Measurements from ENCODE around the gene ZBED4. TPM values are rescaled to one million over a fixed set of nuclear protein-coding genes. Genes with fewer than 3 reads are reported as not detected.
A peak's percentile ranks its signal among the peaks of the same experiment; 100 is the strongest.
"Not testable (repeated sequence)": the region's sequence is repeated elsewhere in the genome, so short reads cannot be mapped to it uniquely, and the experiment has no call there.

Gene ZBED4
- total RNA-seq, 4 donors from 2014 or later = 14.9 to 24.0 (median 20.9) TPM

GRCh38 chr22:49850021-49850911, 3.4 kb upstream of the ZBED4 start:
- no peak for TF ChIP-seq CTCF (IDR thresholded peaks at IDR 0.05)
- no peak for TF ChIP-seq POLR2A (IDR thresholded peaks at IDR 0.05)
- Histone ChIP-seq H3K9me3 (no peaks in the 10 kb centered on the region), H3K4me3 (peak overlapping the region in 2 of 4 donors; percentile 61 to 63), H3K27me3 (peaks cover 0 to 27% of the 10 kb centered on the region in 2 donors), H3K36me3 (no peaks in the 10 kb centered on the region), H3K4me1 (peaks cover 3 to 31% (median 23%) of the 10 kb centered on the region in 4 donors), H3K27ac (no peak overlapping the region)
- DNase-seq = no peak

- H3K27me3 ChIP-seq = peaks cover 0 to 27% of the 10 kb centered on the region in 2 donors
- peaks cover 6 to 39% (median 25%) of the 10 kb centered on the region in 4 donors for H3K4me1 ChIP-seq
- no peak overlapping the region for H3K27ac ChIP-seq
- no peaks in the 10 kb centered on the region for H3K36me3 ChIP-seq
- TF ChIP-seq CTCF (IDR thresholded peaks at IDR 0.05) = no peak
- no peak for TF ChIP-seq POLR2A (IDR thresholded peaks at IDR 0.05)
- no peak overlapping the region for H3K4me3 ChIP-seq
- H3K9me3 ChIP-seq = no peaks in the 10 kb centered on the region
- peak in 1 of 3 donors; percentile 45 for DNase-seq
Observed at GRCh38 chr22:49850959-49851802, 2.5 kb upstream of the ZBED4 start.

GRCh38 chr22:49852568-49852897, 1.1 kb upstream of the ZBED4 start:
- peak overlapping the region; percentile 68 to 84 (median 78) for H3K4me3 ChIP-seq
- not testable (repeated sequence) for H3K36me3 ChIP-seq, H3K9me3 ChIP-seq, DNase-seq
- peaks cover 6 to 42% (median 26%) of the 10 kb centered on the region in 4 donors for H3K4me1 ChIP-seq
- H3K27me3 ChIP-seq = peaks cover 0 to 27% of the 10 kb centered on the region in 2 donors
- H3K27ac ChIP-seq = peak overlapping the region; percentile 92 to 99 (median 95)

GRCh38 chr22:49853981-49854831, 562 bp downstream of the ZBED4 start:
- H3K4me3 ChIP-seq = peak overlapping the region; percentile 66 to 88 (median 74)
- H3K27ac ChIP-seq = peak overlapping the region; percentile 67 to 89 (median 72)
- peaks cover 0 to 13% of the 10 kb centered on the region in 2 donors for H3K27me3 ChIP-seq
- no peaks in the 10 kb centered on the region for H3K36me3 ChIP-seq
- no peaks in the 10 kb centered on the region for H3K9me3 ChIP-seq
- DNase-seq = peak in 2 of 3 donors; percentile 67
- H3K4me1 ChIP-seq = peaks cover 6 to 29% (median 17%) of the 10 kb centered on the region in 4 donors
- no peak for TF ChIP-seq POLR2A (IDR thresholded peaks at IDR 0.05)
- no peak for TF ChIP-seq CTCF (IDR thresholded peaks at IDR 0.05)

- H3K27ac ChIP-seq = peak overlapping the region in 3 of 4 donors; percentile 67 to 89 (median 72)
- H3K36me3 ChIP-seq = no peaks in the 10 kb centered on the region
- peaks cover 0 to under 1% of the 10 kb centered on the region in 2 donors for H3K27me3 ChIP-seq
- H3K9me3 ChIP-seq = no peaks in the 10 kb centered on the region
- H3K4me1 ChIP-seq = peaks cover 6 to 21% (median 11%) of the 10 kb centered on the region in 4 donors
- H3K4me3 ChIP-seq = peak overlapping the region in 3 of 4 donors; percentile 66 to 88 (median 76)
- peak in 2 of 3 donors; percentile 50 for DNase-seq
- TF ChIP-seq CTCF (IDR thresholded peaks at IDR 0.05) (no peak), POLR2A (IDR thresholded peaks at IDR 0.05) (no peak)
Observed at GRCh38 chr22:49855251-49855911, 1.7 kb downstream of the ZBED4 start.

All from Peyer's patch (tissue), 4 donors.